Activated naive CD4-positive, alpha-beta T cell treated with anti-CD3 and anti-CD28 coated beads for 36 hours (primary cell): Measurements from ENCODE around the gene ENO3. TPM values are rescaled to one million over a fixed set of nuclear protein-coding genes. Genes with fewer than 3 reads are reported as not detected.

Experiments
- CTCF ChIA-PET: fragments of 350-600 bp; sonication (Branson Sonifier 250); formaldehyde crosslinking; loops from one replicate; lab custom pipeline; 2021; ENCODE audit warnings: antibody characterized with exemption; lab: Charles Lee
- DNase-seq: peaks from one replicate; pipeline ENCODE4 v3.0.0-alpha.2; 2020
- H3K27ac Mint-ChIP-seq: one replicate; pipeline ENCODE4 v1.8.0; 2021; ENCODE audit warnings: mild to moderate bottlenecking, mixed read lengths
- H3K27me3 Mint-ChIP-seq: one replicate; pipeline ENCODE4 v1.8.0; 2021; ENCODE audit warnings: low read depth, mixed read lengths
- H3K36me3 Mint-ChIP-seq: one replicate; pipeline ENCODE4 v1.8.0; 2021; ENCODE audit warnings: low read depth, mixed read lengths
- H3K4me1 Mint-ChIP-seq: one replicate; pipeline ENCODE4 v1.8.0; 2021; ENCODE audit warnings: low read depth, mixed read lengths
- H3K4me3 Mint-ChIP-seq: one replicate; pipeline ENCODE4 v1.8.0; 2021; ENCODE audit warnings: mild to moderate bottlenecking, moderate library complexity, mixed read lengths
- H3K9me3 Mint-ChIP-seq: one replicate; pipeline ENCODE4 v1.8.0; 2021; ENCODE audit warnings: mixed read lengths
- intact Hi-C: fragments of 100-400 bp; cut with micrococcal nuclease; formaldehyde crosslinking; loops from one replicate; pipeline ENCODE4 v1.15.1; 2023
- total RNA-seq, 2 experiments: library from RNA; stranded (reverse); gene quantifications; one replicate each; pipeline ENCODE4 v1.2.3, GENCODE V29; 2021

ENO3 gene
- total RNA-seq, 2 experiments from 2014 or later: 26.7 to 28.9 TPM

GRCh38 chr17:4969551-4970173, 18.7 kb downstream of the ENO3 start:
- Mint-ChIP-seq H3K27me3 (no peaks in the 10 kb centered on the region), H3K4me3 (no peak overlapping the region), H3K9me3 (no peaks in the 10 kb centered on the region), H3K36me3 (peaks cover 26% of the 10 kb centered on the region), H3K4me1 (peaks cover 39% of the 10 kb centered on the region), H3K27ac (no peak overlapping the region)
- CTCF ChIA-PET: interaction anchor here (0.8 to 2.7 kb wide), 7 partner anchors 11 to 93 kb away, joined by 3 to 17 read pairs (median 5); partner anchors contain the start of genes CAMTA2, RNF167 and SLC25A11
- intact Hi-C loops: loop anchor here (5.0 kb wide), 1 partner anchor 468 kb away; the partner anchor contains the start of gene C1QBP
- peak; percentile 58 for DNase-seq

- H3K36me3 Mint-ChIP-seq: peaks cover 23% of the 10 kb centered on the region
- H3K27me3 Mint-ChIP-seq: no peaks in the 10 kb centered on the region
- no peaks in the 10 kb centered on the region for H3K9me3 Mint-ChIP-seq
- DNase-seq: no peak
- intact Hi-C loops: no loop called here
- no peak overlapping the region for H3K27ac Mint-ChIP-seq
- peaks cover 37% of the 10 kb centered on the region for H3K4me1 Mint-ChIP-seq
- no peak overlapping the region for H3K4me3 Mint-ChIP-seq
- CTCF ChIA-PET: interaction anchor here (0.6 to 2.7 kb wide), 6 partner anchors 11 to 331 kb away, joined by 3 to 17 read pairs (median 5); partner anchors contain the start of gene CAMTA2
These were observed 19.4 kb downstream of the ENO3 start for GRCh38 chr17:4970273-4970672.

- Mint-ChIP-seq H3K27ac (no peak overlapping the region), H3K27me3 (no peaks in the 10 kb centered on the region), H3K4me3 (no peak overlapping the region), H3K9me3 (no peaks in the 10 kb centered on the region), H3K36me3 (peaks cover 17% of the 10 kb centered on the region), H3K4me1 (peaks cover 26% of the 10 kb centered on the region)
- intact Hi-C loops: no loop called here
- no peak for DNase-seq
- CTCF ChIA-PET: interaction anchor here (0.8 to 2.7 kb wide), 2 partner anchors 9 to 13 kb away, joined by 5 to 17 read pairs; no protein-coding TSS in a partner anchor
These were observed 20.9 kb downstream of the ENO3 start for GRCh38 chr17:4971826-4972225.

GRCh38 chr17:4972322-4972721, 21.4 kb downstream of the ENO3 start:
- Mint-ChIP-seq H3K36me3 (peaks cover 17% of the 10 kb centered on the region), H3K27ac (no peak overlapping the region), H3K4me3 (no peak overlapping the region), H3K9me3 (no peaks in the 10 kb centered on the region), H3K27me3 (no peaks in the 10 kb centered on the region), H3K4me1 (peaks cover 26% of the 10 kb centered on the region)
- CTCF ChIA-PET: interaction anchor here (0.8 to 2.7 kb wide), 2 partner anchors 8 to 13 kb away, joined by 5 to 17 read pairs; no protein-coding TSS in a partner anchor
- intact Hi-C loops: no loop called here
- DNase-seq: no peak

GRCh38 chr17:4972752-4973151, 21.8 kb downstream of the ENO3 start:
- intact Hi-C loops: no loop called here
- no peak overlapping the region for H3K27ac Mint-ChIP-seq
- no peaks in the 10 kb centered on the region for H3K27me3 Mint-ChIP-seq
- H3K9me3 Mint-ChIP-seq: no peaks in the 10 kb centered on the region
- no peak for DNase-seq
- CTCF ChIA-PET: interaction anchor here (0.8 kb wide), 1 partner anchor 16 kb away, joined by 3 read pairs; no protein-coding TSS in a partner anchor
- H3K4me1 Mint-ChIP-seq: peaks cover 26% of the 10 kb centered on the region
- peaks cover 20% of the 10 kb centered on the region for H3K36me3 Mint-ChIP-seq
- H3K4me3 Mint-ChIP-seq: no peak overlapping the region

GRCh38 chr17:4973256-4974114, 22.6 kb downstream of the ENO3 start:
- intact Hi-C loops: no loop called here
- CTCF ChIA-PET: interaction anchor here (0.8 kb wide), 1 partner anchor 15 kb away, joined by 3 read pairs; no protein-coding TSS in a partner anchor

GRCh38 chr17:4974115-4974670, 23.3 kb downstream of the ENO3 start:
- Mint-ChIP-seq H3K4me3 (no peak overlapping the region), H3K9me3 (no peaks in the 10 kb centered on the region), H3K27ac (no peak overlapping the region), H3K27me3 (no peaks in the 10 kb centered on the region), H3K4me1 (peaks cover 20% of the 10 kb centered on the region), H3K36me3 (peaks cover 22% of the 10 kb centered on the region)
- CTCF ChIA-PET: no interaction called here
- intact Hi-C loops: no loop called here
- DNase-seq: no peak

More at GRCh38 chr17:4973256-4974114, 22.6 kb downstream of the ENO3 start:
- Mint-ChIP-seq H3K27ac (no peak overlapping the region), H3K9me3 (no peaks in the 10 kb centered on the region), H3K36me3 (peaks cover 22% of the 10 kb centered on the region), H3K27me3 (no peaks in the 10 kb centered on the region), H3K4me1 (peaks cover 26% of the 10 kb centered on the region), H3K4me3 (no peak overlapping the region)
- no peak for DNase-seq

GRCh38 chr17:4978726-4979125, 27.8 kb downstream of the ENO3 start:
- Mint-ChIP-seq H3K4me3 (no peak overlapping the region), H3K27ac (no peak overlapping the region), H3K36me3 (peaks cover 28% of the 10 kb centered on the region), H3K27me3 (no peaks in the 10 kb centered on the region), H3K9me3 (no peaks in the 10 kb centered on the region), H3K4me1 (peaks cover 19% of the 10 kb centered on the region)
- no peak for DNase-seq
- CTCF ChIA-PET: interaction anchor here (3.5 kb wide), 1 partner anchor 84 kb away, joined by 27 read pairs; no protein-coding TSS in a partner anchor
- intact Hi-C loops: no loop called here

GRCh38 chr17:4980644-4981216, 29.8 kb downstream of the ENO3 start:
- intact Hi-C loops: loop anchor here (1.0 to 5.0 kb wide), 2 partner anchors 37 to 82 kb away; no protein-coding TSS in a partner anchor
- no peaks in the 10 kb centered on the region for H3K27me3 Mint-ChIP-seq
- peaks cover 23% of the 10 kb centered on the region for H3K4me1 Mint-ChIP-seq
- H3K4me3 Mint-ChIP-seq: no peak overlapping the region
- DNase-seq: peak; percentile 62
- peak overlapping the region; percentile 67 for H3K27ac Mint-ChIP-seq
- no peaks in the 10 kb centered on the region for H3K9me3 Mint-ChIP-seq
- peaks cover 27% of the 10 kb centered on the region for H3K36me3 Mint-ChIP-seq
- CTCF ChIA-PET: interaction anchor here (0.7 to 3.5 kb wide), 9 partner anchors 9 to 916 kb away, joined by 3 to 27 read pairs (median 5); partner anchors contain the start of gene SPAG7

GRCh38 chr17:4982305-4982704, 31.4 kb downstream of the ENO3 start:
- H3K4me3 Mint-ChIP-seq: no peak overlapping the region
- no peaks in the 10 kb centered on the region for H3K27me3 Mint-ChIP-seq
- DNase-seq: no peak
- no peak overlapping the region for H3K27ac Mint-ChIP-seq
- CTCF ChIA-PET: interaction anchor here (1.4 kb wide), 1 partner anchor 79 kb away, joined by 4 read pairs; no protein-coding TSS in a partner anchor
- peaks cover 33% of the 10 kb centered on the region for H3K4me1 Mint-ChIP-seq
- intact Hi-C loops: loop anchor here (5.0 kb wide), 1 partner anchor 35 kb away; no protein-coding TSS in a partner anchor
- H3K9me3 Mint-ChIP-seq: no peaks in the 10 kb centered on the region
- peaks cover 24% of the 10 kb centered on the region for H3K36me3 Mint-ChIP-seq

- intact Hi-C loops: no loop called here
- peaks cover 8% of the 10 kb centered on the region for H3K36me3 Mint-ChIP-seq
- peaks cover 30% of the 10 kb centered on the region for H3K4me1 Mint-ChIP-seq
- H3K9me3 Mint-ChIP-seq: no peaks in the 10 kb centered on the region
- CTCF ChIA-PET: interaction anchor here (1.3 to 1.8 kb wide), 6 partner anchors 11 to 81 kb away, joined by 3 to 7 read pairs (median 5); partner anchors contain the start of genes INCA1 and KIF1C
- no peak for DNase-seq
- H3K27ac Mint-ChIP-seq: peak overlapping the region; percentile 86
- H3K27me3 Mint-ChIP-seq: no peaks in the 10 kb centered on the region
- H3K4me3 Mint-ChIP-seq: peak overlapping the region; percentile 88
These were observed 35.5 kb downstream of the ENO3 start for GRCh38 chr17:4986403-4986802.
